ENCODE data around the gene AMZ2. TPM values are rescaled to one million over a fixed set of nuclear protein-coding genes. Genes with fewer than 3 reads are reported as not detected.
"Not testable (repeated sequence)": the region's sequence is repeated elsewhere in the genome, so short reads cannot be mapped to it uniquely, and the experiment has no call there.

The AMZ2 gene
- polyA plus RNA-seq, 1 donor (not counting 4 experiments of a cell fraction or from before 2014, with no cell fraction given), result 123 TPM

DNA sequence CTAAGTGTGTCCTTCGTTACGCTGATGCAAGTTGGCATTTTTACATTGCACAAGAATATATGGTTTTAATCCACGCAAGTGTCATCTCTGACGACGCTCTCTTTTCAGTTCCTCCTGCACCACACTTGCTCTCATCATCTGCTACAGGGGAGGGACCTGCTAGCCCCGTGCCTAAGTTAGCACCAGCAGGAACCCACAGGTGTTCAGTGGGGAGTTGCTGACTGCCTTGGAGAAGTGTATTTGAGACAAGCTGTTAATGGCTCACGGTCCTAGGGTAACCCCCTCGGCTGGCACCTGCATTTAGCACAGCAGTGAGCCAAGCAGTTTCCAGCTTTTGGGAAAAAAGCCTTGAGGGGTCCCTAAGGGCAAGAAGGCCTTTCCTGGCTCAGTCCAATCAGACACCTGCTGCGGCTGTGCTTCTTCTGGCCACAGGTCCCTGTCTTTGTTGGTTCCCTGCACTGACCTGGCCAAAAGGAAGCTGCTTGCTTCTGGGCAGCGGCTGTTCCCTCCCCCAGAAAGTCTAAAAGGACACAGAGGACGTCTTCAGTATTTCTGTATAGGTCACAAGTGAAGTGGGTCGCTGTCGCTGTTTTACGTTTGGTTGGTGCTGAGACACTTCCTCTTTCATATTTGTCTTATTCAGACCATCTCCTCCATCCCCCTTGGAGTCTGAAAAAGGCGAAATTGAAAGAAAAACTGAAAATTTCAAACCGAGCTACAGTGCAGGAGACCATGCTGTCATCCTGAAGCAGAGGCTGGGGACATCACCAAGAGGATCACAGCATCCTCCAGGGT is 10.3 kb upstream of the AMZ2 start:
- H3K4me1 ChIP-seq (ENCODE audit: control insufficient read depth, extremely low read depth, insufficient read depth, low read length); H2AFZ ChIP-seq (ENCODE audit: control insufficient read depth, low read length); H3K4me3 ChIP-seq (ENCODE audit: control insufficient read depth in 2 of 3, extremely low read depth in 1 of 3, insufficient read depth in 2 of 3, low read depth in 1 of 3, low read length in 3 of 3); DNase-seq (ENCODE audit: low read depth, low spot score); dilution Hi-C loops (cut with MboI; ENCODE audit: extremely low pct_ligation_motif_present, low sequenced_read_pairs); H3K27ac ChIP-seq (ENCODE audit: control insufficient read depth, insufficient read depth, low read length); H3K9me1 ChIP-seq (ENCODE audit: control insufficient read depth, extremely low read depth, insufficient read depth, low read length); H3K27me3 ChIP-seq (ENCODE audit: control insufficient read depth, extremely low read depth, insufficient read depth, low read length); H3K36me3 ChIP-seq (ENCODE audit: control insufficient read depth in 2 of 2, extremely low read depth in 1 of 2, insufficient read depth in 2 of 2, low read length in 2 of 2); H3K79me2 ChIP-seq (ENCODE audit: control insufficient read depth, insufficient read depth, low read length); FAIRE-seq; H3K9ac ChIP-seq (ENCODE audit: control insufficient read depth, extremely low read depth, insufficient read depth, low read length); H3K4me2 ChIP-seq (ENCODE audit: control insufficient read depth, extremely low read depth, insufficient read depth, low read depth, low read length); H3K9me3 ChIP-seq (ENCODE audit: control insufficient read depth, low read depth, low read length); H4K20me1 ChIP-seq (ENCODE audit: control insufficient read depth, extremely low read depth, insufficient read depth, low read length): not testable (repeated sequence)

DNA sequence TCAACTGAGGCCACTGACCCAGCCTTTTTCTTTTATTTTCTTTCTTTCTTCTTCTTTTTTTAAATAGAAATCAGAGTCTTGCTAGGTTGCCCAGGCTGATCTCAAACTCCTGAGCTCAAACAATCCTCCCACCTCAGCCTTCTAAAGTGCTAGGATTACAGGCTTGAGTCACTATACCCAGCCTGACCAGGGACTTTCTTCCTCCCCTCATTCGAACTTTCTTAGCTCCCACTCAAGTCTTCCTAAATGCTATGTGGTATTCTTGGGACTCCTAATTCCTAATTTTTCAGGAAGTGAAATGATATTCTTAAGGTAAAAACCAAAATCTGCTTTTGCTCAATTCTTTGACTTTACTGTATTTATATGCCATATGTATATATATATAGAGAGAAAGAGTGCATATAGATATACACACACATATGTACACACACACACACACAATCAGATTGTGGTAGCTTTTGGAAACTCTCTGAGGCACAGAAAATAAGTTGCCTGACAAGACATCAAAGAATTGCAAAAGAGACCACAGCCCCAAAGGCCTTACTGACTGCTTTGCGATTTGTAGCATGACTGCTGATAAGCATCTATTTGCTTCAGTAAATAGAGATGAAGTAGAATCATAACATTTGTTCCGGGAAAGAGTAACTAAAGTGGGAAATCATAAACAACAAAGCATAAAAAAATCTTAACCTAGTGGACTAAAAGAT is 9.5 kb upstream of the AMZ2 start:
- no peak overlapping the region for H3K4me2 ChIP-seq (ENCODE audit: control insufficient read depth, extremely low read depth, insufficient read depth, low read depth, low read length)
- dilution Hi-C loops (cut with MboI; ENCODE audit: extremely low pct_ligation_motif_present, low sequenced_read_pairs), result no loop called here
- no peak for DNase-seq (ENCODE audit: low read depth, low spot score)
- no peak overlapping the region for H3K4me3 ChIP-seq (ENCODE audit: control insufficient read depth in 2 of 3, extremely low read depth in 1 of 3, insufficient read depth in 2 of 3, low read depth in 1 of 3, low read length in 3 of 3)
- FAIRE-seq, result no peak
- H3K9me1 ChIP-seq (ENCODE audit: control insufficient read depth, extremely low read depth, insufficient read depth, low read length), result no peaks in the 10 kb centered on the region
- H3K27me3 ChIP-seq (ENCODE audit: control insufficient read depth, extremely low read depth, insufficient read depth, low read length), result no peaks in the 10 kb centered on the region
- H3K9me3 ChIP-seq (ENCODE audit: control insufficient read depth, low read depth, low read length), result no peaks in the 10 kb centered on the region
- no peak overlapping the region for H3K27ac ChIP-seq (ENCODE audit: control insufficient read depth, insufficient read depth, low read length)
- H2AFZ ChIP-seq (ENCODE audit: control insufficient read depth, low read length), result no peak overlapping the region
- no peaks in the 10 kb centered on the region for H3K36me3 ChIP-seq (ENCODE audit: control insufficient read depth in 2 of 2, extremely low read depth in 1 of 2, insufficient read depth in 2 of 2, low read length in 2 of 2)
- TF ChIP-seq, protein P1, sequence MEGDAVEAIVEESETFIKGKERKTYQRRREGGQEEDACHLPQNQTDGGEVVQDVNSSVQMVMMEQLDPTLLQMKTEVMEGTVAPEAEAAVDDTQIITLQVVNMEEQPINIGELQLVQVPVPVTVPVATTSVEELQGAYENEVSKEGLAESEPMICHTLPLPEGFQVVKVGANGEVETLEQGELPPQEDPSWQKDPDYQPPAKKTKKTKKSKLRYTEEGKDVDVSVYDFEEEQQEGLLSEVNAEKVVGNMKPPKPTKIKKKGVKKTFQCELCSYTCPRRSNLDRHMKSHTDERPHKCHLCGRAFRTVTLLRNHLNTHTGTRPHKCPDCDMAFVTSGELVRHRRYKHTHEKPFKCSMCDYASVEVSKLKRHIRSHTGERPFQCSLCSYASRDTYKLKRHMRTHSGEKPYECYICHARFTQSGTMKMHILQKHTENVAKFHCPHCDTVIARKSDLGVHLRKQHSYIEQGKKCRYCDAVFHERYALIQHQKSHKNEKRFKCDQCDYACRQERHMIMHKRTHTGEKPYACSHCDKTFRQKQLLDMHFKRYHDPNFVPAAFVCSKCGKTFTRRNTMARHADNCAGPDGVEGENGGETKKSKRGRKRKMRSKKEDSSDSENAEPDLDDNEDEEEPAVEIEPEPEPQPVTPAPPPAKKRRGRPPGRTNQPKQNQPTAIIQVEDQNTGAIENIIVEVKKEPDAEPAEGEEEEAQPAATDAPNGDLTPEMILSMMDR (optimal IDR thresholded peaks at IDR 0.05 in 1 of 3, IDR thresholded peaks at IDR 0.05 in 1 of 3, conservative IDR thresholded peaks at IDR 0.05 in 1 of 3; ENCODE audit: extremely low read depth in 1 of 3, insufficient read depth in 2 of 3, low read length in 3 of 3), result no peak
- H3K79me2 ChIP-seq (ENCODE audit: control insufficient read depth, insufficient read depth, low read length), result no peaks in the 10 kb centered on the region
- no peak overlapping the region for H3K9ac ChIP-seq (ENCODE audit: control insufficient read depth, extremely low read depth, insufficient read depth, low read length)
- H4K20me1 ChIP-seq (ENCODE audit: control insufficient read depth, extremely low read depth, insufficient read depth, low read length), result no peaks in the 10 kb centered on the region
- no peaks in the 10 kb centered on the region for H3K4me1 ChIP-seq (ENCODE audit: control insufficient read depth, extremely low read depth, insufficient read depth, low read length)
